HCT116 (cell line): ENCODE data around the gene UXS1. TPM values are rescaled to one million over a fixed set of nuclear protein-coding genes. Genes with fewer than 3 reads are reported as not detected.

Source experiments
- ATAC-seq: fragments of 200-7000 bp; cut with Tn5 transposase; 2 replicates; pipeline ENCODE4 v1.9.1; 2020; ENCODE audit warnings: mild to moderate bottlenecking, moderate library complexity
- BruUV-seq: library from RNA; stranded (reverse); fragments of 400-500 nt; replicated peaks from 2 replicates; lab custom pipeline; 2021; lab: Mats Ljungman, UMichigan
- CTCF ChIA-PET: fragments of 300-600 bp; sonication (Branson Sonifier 250); formaldehyde crosslinking; loops from one replicate; lab custom pipeline; 2021; ENCODE audit warnings: antibody characterized with exemption; lab: Charles Lee
- POLR2A ChIA-PET: fragments of 300-600, 350-600 bp; sonication (Branson Sonifier 250); formaldehyde crosslinking; loops from one replicate; lab custom pipeline; 2021; ENCODE audit warnings: antibody characterized with exemption; lab: Charles Lee
- RAD21 ChIA-PET, 2 experiments: fragments of 300-600 bp; sonication (Branson Sonifier 250); formaldehyde crosslinking; loops; one replicate each; lab custom pipeline; 2023; ENCODE audit warnings: low total read pairs in 2 of 2; ENCODE audit not compliant: uncharacterized antibody in 2 of 2, unreplicated experiment in 2 of 2, low non-redundant PET in 1 of 2; lab: Charles Lee
- DNase-seq: peaks from one replicate; pipeline ENCODE4 v3.0.0-alpha.2; 2010; ENCODE audit warnings: low read depth, low spot score
- H2AFZ ChIP-seq: fragments of 200-600 bp; shearing (Covaris generic), sonication (generic); 2 replicates; pipeline ENCODE4 v1.6.1; 2017; ENCODE audit warnings: low read depth, mixed run types, mixed read lengths, antibody characterized with exemption, low read length; ENCODE audit not compliant: poor library complexity, severe bottlenecking
- H3K27ac ChIP-seq: 2 replicates; pipeline ENCODE4 v1.5.1; 2012; ENCODE audit warnings: low read depth, low read length
- H3K27me3 ChIP-seq: fragments of 200-600 bp; sonication (generic); 2 replicates; pipeline ENCODE4 v1.6.1; 2016; ENCODE audit warnings: mixed run types, low read length, mixed read lengths; ENCODE audit not compliant: insufficient read depth
- H3K36me3 ChIP-seq, 2 experiments: fragments of 200-500 bp in 1 of 2; fragments of 200-600 bp in 1 of 2; sonication (Bioruptor generic) in 1 of 2; sonication (generic) in 1 of 2; 2 replicates each; pipeline versions ENCODE4 v1.5.1 to v1.6.1; 2014 to 2016; ENCODE audit warnings: low read length in 2 of 2, inconsistent platforms in 1 of 2, mixed read lengths in 1 of 2, mixed run types in 1 of 2; ENCODE audit not compliant: insufficient read depth in 2 of 2, control insufficient read depth in 1 of 2
- H3K4me1 ChIP-seq, 2 experiments: fragments of 200-600 bp in 1 of 2; sonication (generic) in 1 of 2; 2 replicates each; pipeline versions ENCODE4 v1.5.1 to v1.6.1; 2012 to 2017; ENCODE audit warnings: low read length in 2 of 2, inconsistent platforms in 1 of 2, mild to moderate bottlenecking in 1 of 2, mixed read lengths in 1 of 2, mixed run types in 1 of 2, moderate library complexity in 1 of 2; ENCODE audit not compliant: insufficient read depth in 2 of 2, control insufficient read depth in 1 of 2
- H3K4me2 ChIP-seq: fragments of 200-600 bp; sonication (generic); 2 replicates; pipeline ENCODE4 v1.6.1; 2017; ENCODE audit warnings: mixed run types, low read length, mixed read lengths
- H3K4me3 ChIP-seq, 2 experiments: fragments of 200-600 bp in 1 of 2; sonication (generic) in 1 of 2; replicated peaks in 1 of 2; 2 replicates each; pipeline ENCODE4 v1.5.1; 2011 to 2016; ENCODE audit warnings: low read length in 2 of 2, control low read depth in 1 of 2, low read depth in 1 of 2, mild to moderate bottlenecking in 1 of 2, mixed read lengths in 1 of 2, mixed run types in 1 of 2
- H3K79me2 ChIP-seq: fragments of 200-600 bp; sonication (generic); 2 replicates; pipeline ENCODE4 v1.6.1; 2017; ENCODE audit warnings: mild to moderate bottlenecking, mixed run types, low read length, moderate library complexity, mixed read lengths; ENCODE audit not compliant: insufficient read depth
- H3K9ac ChIP-seq: fragments of 200-600 bp; sonication (generic); 2 replicates; pipeline ENCODE4 v1.6.1; 2016; ENCODE audit warnings: low read length, mixed read lengths
- H3K9me2 ChIP-seq: fragments of 200-600 bp; sonication (generic), shearing (Covaris generic); 2 replicates; pipeline ENCODE4 v1.6.1; 2017; ENCODE audit warnings: mixed run types, mild to moderate bottlenecking, moderate library complexity; ENCODE audit not compliant: insufficient read depth
- H3K9me3 ChIP-seq, 2 experiments: fragments of 200-500 bp in 1 of 2; fragments of 200-600 bp in 1 of 2; sonication (Bioruptor generic) in 1 of 2; sonication (generic) in 1 of 2; 2 replicates each; pipeline ENCODE4 v1.6.1; 2014 to 2017; ENCODE audit warnings: low read length in 2 of 2, mixed read lengths in 2 of 2, inconsistent platforms in 1 of 2, low read depth in 1 of 2, mild to moderate bottlenecking in 1 of 2, mixed run types in 1 of 2, moderate library complexity in 1 of 2; ENCODE audit not compliant: control insufficient read depth in 1 of 2, insufficient read depth in 1 of 2
- H4K20me1 ChIP-seq: fragments of 200-600 bp; sonication (generic), shearing (Covaris generic); 2 replicates; pipeline ENCODE4 v1.6.1; 2017; ENCODE audit warnings: mixed run types, mild to moderate bottlenecking, moderate library complexity; ENCODE audit not compliant: insufficient read depth
- CEBPB ChIP-seq: IDR thresholded peaks from 2 replicates; pipeline ENCODE4 v1.6.1; 2012; ENCODE audit warnings: low read depth
- CTCF ChIP-seq, 3 experiments: fragments of 200-600 bp in 1 of 3; sonication (generic) in 1 of 3; IDR thresholded peaks in 2 of 3; conservative IDR thresholded peaks in 1 of 3; 2 replicates each; pipeline ENCODE4 v1.5.1; 2012 to 2017; ENCODE audit warnings: low read depth in 2 of 3, low read length in 2 of 3, antibody characterized with exemption in 1 of 3, borderline replicate concordance in 1 of 3, control low read depth in 1 of 3, mild to moderate bottlenecking in 1 of 3, mixed read lengths in 1 of 3, mixed run types in 1 of 3, moderate library complexity in 1 of 3; ENCODE audit not compliant: insufficient read depth in 1 of 3
- EGR1 ChIP-seq: IDR thresholded peaks from 2 replicates; pipeline ENCODE4 v1.6.1; 2012; ENCODE audit warnings: low read depth
- ELF1 ChIP-seq: IDR thresholded peaks from 2 replicates; pipeline ENCODE4 v1.6.1; 2012; ENCODE audit warnings: low read depth, borderline replicate concordance
- EZH2 ChIP-seq: fragments of 200-600 bp; sonication (generic); IDR thresholded peaks from 2 replicates; pipeline ENCODE4 v1.6.1; 2017; ENCODE audit warnings: antibody characterized with exemption, mixed run types
- EZH2phosphoT487 ChIP-seq: fragments of 200-600 bp; IDR thresholded peaks from 2 replicates; pipeline ENCODE4 v1.6.1; 2018; ENCODE audit warnings: antibody characterized with exemption, borderline replicate concordance
- JUND ChIP-seq: IDR thresholded peaks from 2 replicates; pipeline ENCODE4 v1.6.1; 2012
- MAX ChIP-seq: IDR thresholded peaks from 2 replicates; pipeline ENCODE4 v1.6.1; 2012
- POLR2A ChIP-seq: IDR thresholded peaks from 2 replicates; pipeline ENCODE4 v1.7.0; 2011; ENCODE audit warnings: borderline replicate concordance; ENCODE audit not compliant: insufficient read depth, insufficient read length; ENCODE audit errors: extremely low read depth
- POLR2AphosphoS5 ChIP-seq: IDR thresholded peaks from 2 replicates; pipeline ENCODE4 v1.6.1; 2011; ENCODE audit warnings: mild to moderate bottlenecking, low read depth, low read length, moderate library complexity
- RAD21 ChIP-seq: IDR thresholded peaks from 2 replicates; pipeline ENCODE4 v1.6.1; 2012; ENCODE audit warnings: low read depth, mild to moderate bottlenecking
- REST ChIP-seq: IDR thresholded peaks from 2 replicates; pipeline ENCODE4 v1.6.1; 2012; ENCODE audit warnings: low read depth
- YY1 ChIP-seq: IDR thresholded peaks from 2 replicates; pipeline ENCODE4 v1.6.1; 2011; ENCODE audit warnings: low read length, low read depth, moderate library complexity, mild to moderate bottlenecking; ENCODE audit not compliant: insufficient replicate concordance; ENCODE audit errors: extremely low read depth
- ZBTB33 ChIP-seq: IDR thresholded peaks from 2 replicates; pipeline ENCODE4 v1.6.1; 2011; ENCODE audit warnings: mild to moderate bottlenecking, low read length, moderate library complexity; ENCODE audit not compliant: insufficient replicate concordance; ENCODE audit errors: extremely low read depth
- ZNF274 ChIP-seq: fragments of 200-500 bp; sonication (Bioruptor generic); IDR thresholded peaks from 2 replicates; pipeline ENCODE4 v1.6.1; 2014; ENCODE audit warnings: mild to moderate bottlenecking, low read depth, low read length, inconsistent platforms
- intact Hi-C: fragments of 100-400 bp; cut with micrococcal nuclease; formaldehyde crosslinking; loops from 2 replicates; pipeline ENCODE4 v1.10.0; 2022
- total RNA-seq: library from RNA; stranded (reverse); gene quantifications from one replicate; pipeline ENCODE4 v1.2.1, GENCODE V29; 2021; ENCODE audit not compliant: unreplicated experiment

The UXS1 gene
- total RNA-seq, 1 experiment from 2014 or later: 45.7 TPM

- no TSS peak for BruUV-seq
- TF ChIP-seq ZBTB33 (no peak), POLR2AphosphoS5 (no peak), ELF1 (no peak), POLR2A (no peak), REST (no peak), YY1 (no peak), JUND (no peak), EZH2phosphoT487 (no peak), RAD21 (no peak), CEBPB (no peak), CTCF (IDR thresholded peaks at IDR 0.05 in 2 of 3, conservative IDR thresholded peaks at IDR 0.05 in 1 of 3; ENCODE audit: borderline replicate concordance in 1 of 3, insufficient read depth in 1 of 3, low read depth in 2 of 3, low read length in 2 of 3) (no peak), EGR1 (no peak), ZNF274 (no peak), MAX (no peak), EZH2 (no peak)
- TF ChIP-seq, all 23 proteins: peak for 0
- H3K4me1 ChIP-seq: no peaks in the 10 kb centered on the region
- CTCF ChIA-PET: interaction anchor here (0.6 kb wide), 1 partner anchor 16 kb away, joined by 3 read pairs; no protein-coding TSS in a partner anchor
- no peak overlapping the region for H3K27ac ChIP-seq
- RAD21 ChIA-PET: no interaction called here
- POLR2A ChIA-PET: no interaction called here
- no peak overlapping the region for H2AFZ ChIP-seq
- H3K9me3 ChIP-seq: no peaks in the 10 kb centered on the region
- H3K9ac ChIP-seq: no peak overlapping the region
- H4K20me1 ChIP-seq: no peaks in the 10 kb centered on the region
- intact Hi-C loops: no loop called here
- no peaks in the 10 kb centered on the region for H3K36me3 ChIP-seq
- no peaks in the 10 kb centered on the region; the same call in 1 of the 2 replicates for H3K27me3 ChIP-seq
- DNase-seq (no peak), ATAC-seq (no peak)
- no peak overlapping the region for H3K4me3 ChIP-seq
- no peaks in the 10 kb centered on the region for H3K79me2 ChIP-seq
- H3K4me2 ChIP-seq: no peak overlapping the region
- H3K9me2 ChIP-seq: no peaks in the 10 kb centered on the region
Measured at GRCh38 chr2:106078096-106078495, 116.0 kb downstream of the UXS1 start.
